Daoy (cell line): ENCODE data around the gene PSMB7. TPM values are rescaled to one million over a fixed set of nuclear protein-coding genes. Genes with fewer than 3 reads are reported as not detected.

Experiments used
- DNase-seq: peaks from one replicate; pipeline ENCODE4 v3.0.0-alpha.2; 2015; ENCODE audit warnings: low read depth
- total RNA-seq: library from RNA; depleted of rRNA; stranded (reverse); fragments of >200 nt; shearing (Covaris generic); gene quantifications from 2 replicates; pipeline ENCODE4 v1.2.3, GENCODE V29; 2014; rRNA removed

The PSMB7 gene
- total RNA-seq, 1 experiment from 2014 or later: 640 TPM

GRCh38 chr9:124303762-124304161, 111.5 kb downstream of the PSMB7 start:
- no peak for DNase-seq

Other genes starting within 250 kb of the PSMB7 start
- gene NEK6, start 157.5 kb downstream of the PSMB7 start, total RNA-seq: 40.6 and 41.9 TPM in 2 replicates
- gene ADGRD2, start 35.0 kb upstream of the PSMB7 start, total RNA-seq: 0.23 TPM in 1 of 2 replicates, not detected in the other
- not detected in 2 replicates for gene NR5A1, start 92.0 kb upstream of the PSMB7 start, total RNA-seq